Measurements from ENCODE around the gene NRN1L. TPM values are rescaled to one million over a fixed set of nuclear protein-coding genes. Genes with fewer than 3 reads are reported as not detected.
A peak's percentile ranks its signal among the peaks of the same experiment; 100 is the strongest.
"Not testable (repeated sequence)": the region's sequence is repeated elsewhere in the genome, so short reads cannot be mapped to it uniquely, and the experiment has no call there.

NRN1L gene
- total RNA-seq, 6 donors from 2014 or later: 1.6 to 4.2 (median 2.3) TPM; not detected in 1

DNA sequence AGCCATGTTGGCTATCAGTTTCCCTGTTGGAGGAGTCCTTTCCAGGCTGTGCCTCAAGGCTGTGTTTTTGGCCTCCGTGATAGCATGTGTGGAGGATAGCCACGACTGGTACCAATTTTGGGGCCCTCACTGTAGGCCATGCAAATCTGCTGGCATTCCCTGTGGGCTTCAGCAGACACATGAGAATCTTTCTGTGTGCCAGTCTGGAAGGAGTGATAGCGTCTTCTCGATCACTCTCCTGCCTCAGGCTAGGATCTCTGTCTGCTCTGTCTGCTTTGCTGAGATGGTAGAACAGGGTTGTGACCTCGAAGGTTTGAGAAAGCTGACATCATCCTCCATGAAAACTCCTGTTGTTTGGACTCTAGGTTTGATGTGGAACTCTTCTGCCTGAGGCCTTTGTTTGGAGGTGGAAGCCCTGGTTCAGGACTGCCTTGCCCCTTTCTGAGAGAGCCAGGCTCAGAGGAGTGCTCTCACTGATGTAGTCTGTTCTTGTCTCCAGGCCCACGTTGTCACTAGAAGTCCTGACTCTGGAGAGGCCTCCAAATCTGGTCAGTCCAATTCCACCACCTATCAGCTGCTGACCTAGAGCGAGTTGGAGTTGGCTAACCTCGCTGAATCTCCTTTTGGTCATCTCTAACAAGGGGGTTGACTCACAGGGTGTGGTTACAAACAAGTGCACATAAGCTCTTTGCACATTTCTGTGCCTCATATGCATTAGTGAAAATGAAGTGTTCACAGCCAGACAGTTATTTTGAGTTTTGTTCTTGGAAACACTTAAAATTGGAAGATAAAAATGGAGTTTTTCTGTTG is 23.9 kb upstream of the NRN1L start:
- no peak for TF ChIP-seq EP300 (IDR thresholded peaks at IDR 0.05)
- TF ChIP-seq, protein P1, sequence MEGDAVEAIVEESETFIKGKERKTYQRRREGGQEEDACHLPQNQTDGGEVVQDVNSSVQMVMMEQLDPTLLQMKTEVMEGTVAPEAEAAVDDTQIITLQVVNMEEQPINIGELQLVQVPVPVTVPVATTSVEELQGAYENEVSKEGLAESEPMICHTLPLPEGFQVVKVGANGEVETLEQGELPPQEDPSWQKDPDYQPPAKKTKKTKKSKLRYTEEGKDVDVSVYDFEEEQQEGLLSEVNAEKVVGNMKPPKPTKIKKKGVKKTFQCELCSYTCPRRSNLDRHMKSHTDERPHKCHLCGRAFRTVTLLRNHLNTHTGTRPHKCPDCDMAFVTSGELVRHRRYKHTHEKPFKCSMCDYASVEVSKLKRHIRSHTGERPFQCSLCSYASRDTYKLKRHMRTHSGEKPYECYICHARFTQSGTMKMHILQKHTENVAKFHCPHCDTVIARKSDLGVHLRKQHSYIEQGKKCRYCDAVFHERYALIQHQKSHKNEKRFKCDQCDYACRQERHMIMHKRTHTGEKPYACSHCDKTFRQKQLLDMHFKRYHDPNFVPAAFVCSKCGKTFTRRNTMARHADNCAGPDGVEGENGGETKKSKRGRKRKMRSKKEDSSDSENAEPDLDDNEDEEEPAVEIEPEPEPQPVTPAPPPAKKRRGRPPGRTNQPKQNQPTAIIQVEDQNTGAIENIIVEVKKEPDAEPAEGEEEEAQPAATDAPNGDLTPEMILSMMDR (IDR thresholded peaks at IDR 0.05): no peak
- TF ChIP-seq POLR2AphosphoS5 (IDR thresholded peaks at IDR 0.05): no peak
- TF ChIP-seq POLR2A (IDR thresholded peaks at IDR 0.05): no peak
- Histone ChIP-seq H3K27ac (peak overlapping the region in 2 of 4 donors; percentile 2 to 17), H3K27me3 (no peaks in the 10 kb centered on the region), H3K9me3 (no peaks in the 10 kb centered on the region), H3K4me1 (peaks cover 28 to 36% (median 32%) of the 10 kb centered on the region in 4 donors), H3K36me3 (peaks cover 0 to 11% (median 3%) of the 10 kb centered on the region in 4 donors), H3K4me3 (no peak overlapping the region)
- 83 to 86% methylated on average over 8 of the region's 8 CpGs for whole genome bisulfite sequencing, 2 donors
- DNase-seq: no peak
- peak in 1 of 2 donors; percentile 49 for ATAC-seq (ENCODE audit: low FRiP score in 2 of 2)

DNA sequence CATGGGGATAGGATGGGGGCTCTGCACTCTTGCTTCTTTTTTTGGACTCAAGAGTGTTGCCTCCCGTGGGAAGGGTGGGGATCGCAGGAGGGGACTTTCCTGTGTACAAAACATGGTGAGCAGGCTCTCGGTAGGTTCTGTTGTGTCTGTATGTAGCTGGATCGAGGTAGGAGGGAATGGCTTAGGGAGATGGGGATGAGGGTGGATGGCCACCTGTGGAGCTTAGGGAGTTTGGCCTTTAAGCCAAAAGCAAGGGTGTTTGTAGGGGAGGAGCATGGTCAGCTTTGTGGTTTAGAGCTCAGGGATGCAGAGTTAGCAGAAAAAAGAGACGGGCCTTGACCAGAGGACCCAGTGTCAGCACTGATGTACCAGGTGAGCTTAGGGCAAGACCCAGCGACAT is 22.8 kb upstream of the NRN1L start:
- H3K27ac ChIP-seq: peak overlapping the region in 1 of 4 donors; percentile 17
- ATAC-seq (ENCODE audit: low FRiP score in 2 of 2): no peak
- DNase-seq: no peak
- WGBS, 2 donors: 81 to 86% methylated on average over 6 of the region's 6 CpGs
- H3K36me3 ChIP-seq: peaks cover 0 to 22% (median 10%) of the 10 kb centered on the region in 4 donors
- TF ChIP-seq, protein P1 (IDR thresholded peaks at IDR 0.05): no peak
- no peak for TF ChIP-seq POLR2A (IDR thresholded peaks at IDR 0.05)
- TF ChIP-seq EP300 (IDR thresholded peaks at IDR 0.05): no peak
- TF ChIP-seq POLR2AphosphoS5 (IDR thresholded peaks at IDR 0.05): no peak
- no peaks in the 10 kb centered on the region for H3K27me3 ChIP-seq
- H3K4me3 ChIP-seq: no peak overlapping the region
- no peaks in the 10 kb centered on the region for H3K9me3 ChIP-seq
- peaks cover 21 to 36% (median 28%) of the 10 kb centered on the region in 4 donors for H3K4me1 ChIP-seq

GRCh38 chr16:67862623-67863583 is 21.8 kb upstream of the NRN1L start:
- H3K4me1 ChIP-seq: peaks cover 11 to 26% (median 19%) of the 10 kb centered on the region in 4 donors
- no peaks in the 10 kb centered on the region for H3K27me3 ChIP-seq
- DNase-seq (no peak), ATAC-seq (ENCODE audit: low FRiP score in 2 of 2) (peak in 1 of 2 donors; percentile 81)
- no peak overlapping the region for H3K4me3 ChIP-seq
- no peaks in the 10 kb centered on the region for H3K9me3 ChIP-seq
- 86 to 87% methylated on average over 10 to 11 of the region's 11 CpGs for WGBS, 2 donors
- H3K27ac ChIP-seq: peak overlapping the region; percentile 22 to 69 (median 35)
- no peak for TF ChIP-seq POLR2AphosphoS5 (IDR thresholded peaks at IDR 0.05)
- TF ChIP-seq POLR2A (IDR thresholded peaks at IDR 0.05): no peak
- TF ChIP-seq EP300 (IDR thresholded peaks at IDR 0.05): no peak
- TF ChIP-seq, protein P1 (IDR thresholded peaks at IDR 0.05): no peak
- H3K36me3 ChIP-seq: peaks cover 0 to 32% (median 12%) of the 10 kb centered on the region in 4 donors

DNA sequence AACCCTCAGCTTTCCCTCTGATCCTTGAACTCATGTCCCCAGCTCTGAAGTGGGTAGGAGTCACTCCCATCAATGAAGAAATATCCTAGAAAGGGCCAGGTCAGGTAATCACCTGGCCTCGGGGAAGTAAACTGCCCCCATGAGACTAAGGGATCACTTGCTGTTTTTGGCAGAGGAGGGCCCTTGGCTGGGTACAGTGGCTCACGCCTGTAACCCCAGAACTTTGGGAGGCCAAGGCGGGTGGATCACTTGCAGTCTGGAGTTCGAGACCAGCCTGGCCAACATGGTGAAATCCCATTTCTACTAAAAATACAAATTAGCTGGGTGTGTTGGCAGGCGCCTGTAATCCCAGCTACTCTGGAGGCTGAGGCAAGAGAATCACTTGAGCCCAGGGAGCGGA is 20.6 kb upstream of the NRN1L start:
- ATAC-seq (ENCODE audit: low FRiP score in 2 of 2); H3K9me3 ChIP-seq; DNase-seq; H3K27me3 ChIP-seq; H3K4me3 ChIP-seq: not testable (repeated sequence)
- Histone ChIP-seq H3K4me1 (peaks cover 0 to 18% (median 9%) of the 10 kb centered on the region in 4 donors), H3K36me3 (peaks cover 0 to 43% (median 21%) of the 10 kb centered on the region in 4 donors), H3K27ac (peak overlapping the region in 2 of 4 donors; percentile 3 to 69)
- 94 to 96% methylated on average over 2 to 6 of the region's 6 CpGs for WGBS, 2 donors

DNA sequence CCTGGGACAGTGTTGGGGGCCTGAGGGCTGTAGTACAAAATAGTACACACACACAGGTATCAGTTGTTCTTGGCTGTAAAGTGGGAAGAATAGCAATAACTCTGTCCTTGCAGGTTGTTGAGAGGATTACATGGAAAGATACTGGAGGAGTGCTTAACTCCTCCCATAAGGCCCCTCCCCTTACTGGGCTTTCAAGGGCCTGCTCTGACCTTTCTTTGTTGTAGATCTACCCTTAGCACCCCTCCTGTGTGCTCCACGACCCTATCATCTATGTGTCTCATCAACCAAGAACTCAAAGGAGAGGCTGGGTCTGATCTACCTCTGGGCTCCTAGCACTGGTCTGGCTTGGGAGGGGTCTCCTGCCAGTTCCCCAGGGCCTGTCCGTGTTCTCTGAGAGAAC is 20.1 kb upstream of the NRN1L start:
- Histone ChIP-seq H3K4me1 (peaks cover 0 to 18% (median 7%) of the 10 kb centered on the region in 4 donors), H3K27me3 (no peaks in the 10 kb centered on the region), H3K36me3 (peaks cover 0 to 46% (median 25%) of the 10 kb centered on the region in 4 donors), H3K9me3 (no peaks in the 10 kb centered on the region), H3K27ac (no peak overlapping the region), H3K4me3 (no peak overlapping the region)
- WGBS, 2 donors: 79 to 83% methylated on average over 2 of the region's 2 CpGs
- ATAC-seq (ENCODE audit: low FRiP score in 2 of 2) (no peak), DNase-seq (no peak)
- TF ChIP-seq EP300 (IDR thresholded peaks at IDR 0.05) (no peak), POLR2AphosphoS5 (IDR thresholded peaks at IDR 0.05) (no peak), POLR2A (IDR thresholded peaks at IDR 0.05) (no peak)
- TF ChIP-seq, protein P1 (IDR thresholded peaks at IDR 0.05): no peak

Measured in upper lobe of left lung (tissue), 6 donors.